Prostate gland (tissue), 2 donors: ENCODE results near the gene FBXO41. TPM values are rescaled to one million over a fixed set of nuclear protein-coding genes. Genes with fewer than 3 reads are reported as not detected.

ENCODE experiments used
- DNase-seq: peaks from one replicate; pipeline ENCODE4 v3.0.0-alpha.2; 2019; ENCODE audit warnings: low spot score
- H3K27ac ChIP-seq, 2 donors: fragments of 200-600 bp; sonication (generic); 2 replicates each; pipeline ENCODE4 v1.5.1; 2017 to 2019
- H3K27me3 ChIP-seq: fragments of 200-600 bp; sonication (generic); replicated peaks from 2 replicates; pipeline ENCODE4 v1.5.1; 2019; ENCODE audit not compliant: insufficient read depth
- H3K36me3 ChIP-seq, 2 donors: fragments of 200-600 bp; sonication (generic); 1 replicate in 1 of 2; 2 replicates in 1 of 2; pipeline versions ENCODE4 v1.5.1 to v1.8.1; 2017 to 2019
- H3K4me1 ChIP-seq: fragments of 200-600 bp; sonication (generic); replicated peaks from 2 replicates; pipeline ENCODE4 v1.5.1; 2019
- H3K4me3 ChIP-seq, 2 donors: fragments of 200-600 bp; sonication (generic); 2 replicates each; pipeline ENCODE4 v1.5.1; 2017 to 2019
- H3K9me3 ChIP-seq: fragments of 200-600 bp; sonication (generic); 2 replicates; pipeline ENCODE4 v1.5.1; 2017
- CTCF ChIP-seq, 4 experiments: fragments of 200-600 bp in 2 of 4; fragments of 450-650 bp in 2 of 4; sonication (generic) in 2 of 4; IDR thresholded peaks; 1 replicate in 3 of 4; 2 replicates in 1 of 4; pipeline ENCODE4 v1.5.1; 2016 to 2019; ENCODE audit warnings: antibody characterized with exemption in 4 of 4, mild to moderate bottlenecking in 2 of 4, moderate library complexity in 2 of 4
- POLR2A ChIP-seq: fragments of 450-650 bp; IDR thresholded peaks from one replicate; pipeline ENCODE4 v1.6.1; 2016; ENCODE audit warnings: antibody characterized with exemption, mild to moderate bottlenecking
- POLR2AphosphoS5 ChIP-seq: sonication (generic); formaldehyde crosslinking; IDR thresholded peaks from one replicate; pipeline ENCODE4 v1.6.1; 2017; ENCODE audit warnings: antibody characterized with exemption
- WGBS: methylation state at CpG from one replicate; pipeline ENCODE4 v1.1.5; 2018; 5-methylcytosine and 5-hydroxymethylcytosine counted together
- intact Hi-C: fragments of 100-400 bp; cut with DNase I; formaldehyde crosslinking; loops from one replicate; pipeline ENCODE4 v1.14.2; 2022
- total RNA-seq, 2 donors: library from RNA; depleted of rRNA; stranded (reverse); fragments of >200 nt; gene quantifications; one replicate each; pipeline ENCODE4 v1.1.0, GENCODE V29; 2016

Gene FBXO41
- total RNA-seq, 2 donors from 2014 or later: 4.2 to 7.4 TPM

GRCh38 chr2:73252238-73253027 lies 31.8 kb downstream of the FBXO41 start:
- 87% methylated on average over 17 of the region's 17 CpGs for WGBS
- Histone ChIP-seq H3K36me3 (peaks cover 15 to 19% of the 10 kb centered on the region in 2 donors), H3K4me1 (peaks cover 10% of the 10 kb centered on the region), H3K27me3 (no peaks in the 10 kb centered on the region), H3K4me3 (no peak overlapping the region), H3K27ac (no peak overlapping the region), H3K9me3 (no peaks in the 10 kb centered on the region)
- no peak for DNase-seq
- no peak for TF ChIP-seq POLR2AphosphoS5
- TF ChIP-seq POLR2A: no peak
- no peak for TF ChIP-seq CTCF (IDR thresholded peaks at IDR 0.05)
- intact Hi-C loops: no loop called here

DNA sequence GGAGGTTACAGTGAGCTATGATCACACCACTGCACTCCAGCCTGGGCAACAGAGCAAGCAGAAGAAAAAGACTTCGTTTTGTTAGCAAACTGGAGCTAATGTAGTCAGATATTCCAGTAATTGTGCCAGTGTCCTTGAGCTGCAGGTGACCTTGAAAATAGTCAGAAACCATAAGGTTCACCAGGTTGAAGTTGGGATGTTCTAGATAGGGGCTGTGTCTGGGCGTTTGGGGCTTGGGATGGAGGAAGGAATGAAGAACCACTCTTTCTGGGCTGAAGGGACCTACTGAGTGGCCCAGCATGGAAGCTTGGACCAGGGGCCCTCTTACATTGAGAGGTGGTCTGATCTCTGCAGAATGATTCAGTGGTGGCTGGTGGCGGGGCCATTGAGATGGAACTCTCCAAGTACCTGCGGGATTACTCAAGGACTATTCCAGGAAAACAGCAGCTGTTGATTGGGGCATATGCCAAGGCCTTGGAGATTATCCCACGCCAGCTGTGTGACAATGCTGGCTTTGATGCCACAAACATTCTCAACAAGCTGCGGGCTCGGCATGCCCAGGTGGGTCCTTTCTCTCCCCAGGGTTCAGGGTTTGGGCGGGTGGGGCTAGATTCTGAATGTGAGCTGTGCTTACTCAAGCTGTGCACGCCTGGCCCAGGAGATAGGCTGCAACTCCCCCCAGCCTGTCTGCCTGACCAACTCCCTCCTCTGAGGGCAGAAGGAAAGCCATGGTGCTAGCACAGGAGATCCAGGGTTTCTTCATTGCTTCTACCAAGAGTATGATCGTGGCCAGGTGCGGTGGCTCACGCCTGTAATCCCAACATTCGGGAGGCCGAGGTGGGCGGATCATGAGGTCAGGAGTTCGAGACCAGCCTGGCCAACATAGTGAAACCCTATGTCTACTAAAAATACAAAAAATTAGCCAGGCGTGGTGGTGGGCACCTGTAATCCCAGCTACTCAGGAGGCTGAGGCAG lies 33.1 kb downstream of the FBXO41 start:
- peaks cover 10% of the 10 kb centered on the region for H3K4me1 ChIP-seq
- WGBS: 90% methylated on average over 17 of the region's 17 CpGs
- no peaks in the 10 kb centered on the region for H3K9me3 ChIP-seq
- H3K4me3 ChIP-seq: no peak overlapping the region
- peaks cover 19 to 24% of the 10 kb centered on the region in 2 donors for H3K36me3 ChIP-seq
- intact Hi-C loops: no loop called here
- no peaks in the 10 kb centered on the region for H3K27me3 ChIP-seq
- H3K27ac ChIP-seq: no peak overlapping the region
- no peak for TF ChIP-seq POLR2A
- no peak for TF ChIP-seq CTCF (IDR thresholded peaks at IDR 0.05)
- TF ChIP-seq POLR2AphosphoS5: no peak
- DNase-seq: no peak

DNA sequence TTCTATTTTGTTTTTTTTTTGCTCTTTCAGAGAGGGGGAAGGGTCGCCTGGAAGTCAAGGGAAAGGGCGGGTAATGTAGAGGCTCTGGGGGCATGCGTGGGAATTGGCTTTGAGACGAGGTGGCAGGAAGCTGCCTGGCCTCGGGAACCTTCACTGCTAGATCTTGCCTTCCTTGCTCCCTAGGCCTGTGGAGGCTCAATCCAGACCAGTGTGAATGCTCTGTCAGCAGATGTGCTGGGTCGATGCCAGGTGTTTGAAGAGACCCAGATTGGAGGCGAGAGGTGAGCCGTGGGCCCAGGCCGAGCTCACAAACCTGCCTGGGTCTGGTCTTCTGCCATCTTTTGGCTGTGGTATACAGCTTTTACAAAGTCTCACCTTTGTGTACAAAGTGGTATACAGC lies 34.6 kb downstream of the FBXO41 start:
- intact Hi-C loops: no loop called here
- TF ChIP-seq POLR2A (no peak), POLR2AphosphoS5 (no peak), CTCF (IDR thresholded peaks at IDR 0.05) (no peak)
- no peaks in the 10 kb centered on the region for H3K27me3 ChIP-seq
- no peak overlapping the region for H3K27ac ChIP-seq
- H3K36me3 ChIP-seq: peaks cover 19 to 32% of the 10 kb centered on the region in 2 donors
- no peak for DNase-seq
- H3K4me3 ChIP-seq: no peak overlapping the region
- H3K9me3 ChIP-seq: no peaks in the 10 kb centered on the region
- WGBS: 77% methylated on average over 9 of the region's 9 CpGs
- peaks cover 5% of the 10 kb centered on the region for H3K4me1 ChIP-seq

- H3K27me3 ChIP-seq: no peaks in the 10 kb centered on the region
- no peaks in the 10 kb centered on the region for H3K4me1 ChIP-seq
- TF ChIP-seq POLR2AphosphoS5 (no peak), CTCF (IDR thresholded peaks at IDR 0.05) (no peak), POLR2A (no peak)
- H3K36me3 ChIP-seq: peaks cover 17 to 37% of the 10 kb centered on the region in 2 donors
- WGBS: 84% methylated on average over 3 of the region's 3 CpGs
- no peak overlapping the region for H3K27ac ChIP-seq
- H3K4me3 ChIP-seq: no peak overlapping the region
- no peaks in the 10 kb centered on the region for H3K9me3 ChIP-seq
- DNase-seq: no peak
- intact Hi-C loops: no loop called here
Observed at GRCh38 chr2:73246850-73247249, 37.4 kb downstream of the FBXO41 start.
